ENCODE results near the gene HOXD3.
A peak's percentile ranks its signal among the peaks of the same experiment; 100 is the strongest.

HOXD3 gene

DNA sequence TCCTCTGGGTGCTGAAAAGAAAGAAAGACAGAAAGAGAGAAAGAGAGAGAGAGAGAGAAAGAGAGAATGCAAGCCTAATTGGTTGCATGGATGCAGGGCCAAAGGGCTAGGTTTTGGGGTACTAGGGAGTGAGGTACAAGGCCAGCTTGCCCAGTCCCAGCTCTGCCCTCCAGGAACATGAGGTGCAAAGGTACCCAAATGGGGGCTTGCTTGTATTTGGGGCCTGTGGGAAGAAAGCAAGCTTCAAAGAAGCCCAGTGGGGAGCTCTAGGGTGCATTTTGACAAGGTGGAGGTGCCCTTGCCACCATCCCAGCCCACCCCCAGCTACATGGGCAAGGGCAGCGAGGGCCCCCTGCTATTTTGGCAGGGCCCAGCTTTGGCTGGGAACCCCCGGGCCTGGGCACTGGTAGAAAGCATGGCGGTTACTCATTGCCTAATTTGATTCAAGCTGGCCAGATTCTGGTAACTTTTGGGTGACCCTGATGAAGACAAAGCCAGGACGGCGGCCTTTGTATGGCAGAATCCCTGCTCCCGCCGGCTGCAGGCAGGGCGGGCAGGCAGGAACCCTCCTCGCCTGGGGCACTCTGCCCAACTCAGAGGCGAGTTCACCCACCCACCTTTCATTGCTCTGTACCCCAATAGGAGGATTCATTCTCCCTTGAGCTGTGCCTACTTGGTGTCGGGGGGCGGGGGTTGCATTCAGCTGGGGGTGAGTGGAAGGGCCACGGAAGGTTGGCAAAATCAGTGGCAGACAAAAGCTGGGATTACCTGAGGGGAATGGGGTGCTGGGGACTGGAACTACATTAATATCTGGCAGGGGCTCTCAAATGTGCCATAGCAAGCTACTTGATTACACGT lies 6.3 kb upstream of the HOXD3 start:
- Mint-ChIP-seq H3K9me3 (no peaks in the 10 kb centered on the region), H3K27me3 (ENCODE audit: low read depth) (no peaks in the 10 kb centered on the region), H3K27ac (peak overlapping the region; percentile 95 to 99 (median 97)), H3K4me1 (peaks cover 83% of the 10 kb centered on the region), H3K36me3 (ENCODE audit: low read depth) (peaks cover 83% of the 10 kb centered on the region), H3K4me3 (peak overlapping the region; percentile 84 to 96 (median 94))
- TF ChIP-seq, protein P1, sequence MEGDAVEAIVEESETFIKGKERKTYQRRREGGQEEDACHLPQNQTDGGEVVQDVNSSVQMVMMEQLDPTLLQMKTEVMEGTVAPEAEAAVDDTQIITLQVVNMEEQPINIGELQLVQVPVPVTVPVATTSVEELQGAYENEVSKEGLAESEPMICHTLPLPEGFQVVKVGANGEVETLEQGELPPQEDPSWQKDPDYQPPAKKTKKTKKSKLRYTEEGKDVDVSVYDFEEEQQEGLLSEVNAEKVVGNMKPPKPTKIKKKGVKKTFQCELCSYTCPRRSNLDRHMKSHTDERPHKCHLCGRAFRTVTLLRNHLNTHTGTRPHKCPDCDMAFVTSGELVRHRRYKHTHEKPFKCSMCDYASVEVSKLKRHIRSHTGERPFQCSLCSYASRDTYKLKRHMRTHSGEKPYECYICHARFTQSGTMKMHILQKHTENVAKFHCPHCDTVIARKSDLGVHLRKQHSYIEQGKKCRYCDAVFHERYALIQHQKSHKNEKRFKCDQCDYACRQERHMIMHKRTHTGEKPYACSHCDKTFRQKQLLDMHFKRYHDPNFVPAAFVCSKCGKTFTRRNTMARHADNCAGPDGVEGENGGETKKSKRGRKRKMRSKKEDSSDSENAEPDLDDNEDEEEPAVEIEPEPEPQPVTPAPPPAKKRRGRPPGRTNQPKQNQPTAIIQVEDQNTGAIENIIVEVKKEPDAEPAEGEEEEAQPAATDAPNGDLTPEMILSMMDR (IDR thresholded peaks at IDR 0.05; ENCODE audit: unreplicated experiment in 3 of 3): no peak

DNA sequence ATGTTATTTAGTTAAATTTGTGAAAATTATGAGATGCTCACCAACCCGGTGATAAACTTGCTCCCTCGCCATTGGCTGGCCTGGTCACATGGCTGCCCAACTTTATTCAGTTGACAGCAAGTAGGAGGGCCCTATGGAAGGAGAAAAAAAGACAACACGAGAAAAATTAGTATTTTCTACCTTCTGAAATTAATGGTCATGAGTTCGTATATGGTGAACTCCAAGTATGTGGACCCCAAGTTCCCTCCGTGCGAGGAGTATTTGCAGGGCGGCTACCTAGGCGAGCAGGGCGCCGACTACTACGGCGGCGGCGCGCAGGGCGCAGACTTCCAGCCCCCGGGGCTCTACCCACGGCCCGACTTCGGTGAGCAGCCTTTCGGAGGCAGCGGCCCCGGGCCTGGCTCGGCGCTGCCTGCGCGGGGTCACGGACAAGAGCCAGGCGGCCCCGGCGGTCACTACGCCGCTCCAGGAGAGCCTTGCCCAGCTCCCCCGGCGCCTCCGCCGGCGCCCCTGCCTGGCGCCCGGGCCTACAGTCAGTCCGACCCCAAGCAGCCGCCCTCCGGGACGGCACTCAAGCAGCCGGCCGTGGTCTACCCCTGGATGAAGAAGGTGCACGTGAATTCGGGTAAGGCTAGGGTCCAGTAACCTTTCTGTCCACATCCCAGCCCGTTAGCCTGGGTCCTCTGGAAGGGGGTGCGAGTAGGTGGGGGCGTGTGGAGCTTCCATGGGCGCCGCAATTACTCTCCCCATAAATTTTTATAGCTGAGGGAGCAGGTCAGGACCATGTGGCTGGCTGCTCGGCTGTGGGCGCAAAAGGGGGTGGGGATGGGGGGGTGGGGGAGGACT lies 5.4 kb upstream of the HOXD3 start, which contains the start of gene HOXD4:
HOXD4 (plus strand) TSS at position 109 of the 846 bp plus-strand sequence; CDS start at position 193, 84 bp downstream.
- Mint-ChIP-seq H3K9me3 (no peaks in the 10 kb centered on the region), H3K36me3 (ENCODE audit: low read depth) (peaks cover 84% of the 10 kb centered on the region), H3K4me1 (peaks cover 85% of the 10 kb centered on the region), H3K27ac (peak within 1 kb of the TSS; percentile 95 to 99 (median 97)), H3K27me3 (ENCODE audit: low read depth) (no peaks in the 10 kb centered on the region), H3K4me3 (peak within 1 kb of the TSS; percentile 84 to 96 (median 94))
- TF ChIP-seq, protein P1 (IDR thresholded peaks at IDR 0.05; ENCODE audit: unreplicated experiment in 3 of 3): no peak

DNA sequence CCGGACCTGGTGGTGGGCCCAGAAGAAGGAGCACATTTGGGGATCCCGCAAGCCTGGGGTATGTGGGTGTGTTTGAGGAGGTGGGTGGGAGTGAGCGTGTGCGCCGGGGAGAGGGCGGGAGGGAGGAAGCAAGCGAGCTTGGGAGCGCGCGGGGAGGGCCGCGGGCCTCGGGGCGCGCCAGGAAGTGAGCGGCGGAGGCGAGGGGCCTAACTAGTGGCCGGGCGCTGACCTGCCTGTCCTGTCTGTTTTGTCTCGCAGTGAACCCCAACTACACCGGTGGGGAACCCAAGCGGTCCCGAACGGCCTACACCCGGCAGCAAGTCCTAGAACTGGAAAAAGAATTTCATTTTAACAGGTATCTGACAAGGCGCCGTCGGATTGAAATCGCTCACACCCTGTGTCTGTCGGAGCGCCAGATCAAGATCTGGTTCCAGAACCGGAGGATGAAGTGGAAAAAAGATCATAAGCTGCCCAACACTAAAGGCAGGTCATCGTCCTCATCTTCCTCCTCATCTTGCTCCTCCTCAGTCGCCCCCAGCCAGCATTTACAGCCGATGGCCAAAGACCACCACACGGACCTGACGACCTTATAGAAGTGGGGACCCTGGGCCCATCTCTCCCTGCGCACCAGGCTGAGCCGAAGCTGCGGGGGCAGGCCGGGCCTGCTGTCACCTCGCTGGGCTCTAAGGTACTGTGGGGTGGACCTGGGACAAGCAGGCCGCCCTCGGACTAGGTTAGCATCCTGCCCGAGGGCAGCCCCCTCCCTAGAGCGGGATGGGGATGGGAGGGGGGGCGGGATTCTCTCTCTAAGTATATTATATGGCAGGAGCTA lies 4.5 kb upstream of the HOXD3 start:
- peak overlapping the region; percentile 95 to 99 (median 96) for H3K27ac Mint-ChIP-seq
- no peaks in the 10 kb centered on the region for H3K9me3 Mint-ChIP-seq
- TF ChIP-seq, protein P1 (IDR thresholded peaks at IDR 0.05; ENCODE audit: unreplicated experiment in 3 of 3): no peak
- peak overlapping the region; percentile 81 to 84 (median 83) for H3K4me3 Mint-ChIP-seq
- H3K4me1 Mint-ChIP-seq: peaks cover 80% of the 10 kb centered on the region
- peaks cover 76% of the 10 kb centered on the region for H3K36me3 Mint-ChIP-seq (ENCODE audit: low read depth)
- no peaks in the 10 kb centered on the region for H3K27me3 Mint-ChIP-seq (ENCODE audit: low read depth)

DNA sequence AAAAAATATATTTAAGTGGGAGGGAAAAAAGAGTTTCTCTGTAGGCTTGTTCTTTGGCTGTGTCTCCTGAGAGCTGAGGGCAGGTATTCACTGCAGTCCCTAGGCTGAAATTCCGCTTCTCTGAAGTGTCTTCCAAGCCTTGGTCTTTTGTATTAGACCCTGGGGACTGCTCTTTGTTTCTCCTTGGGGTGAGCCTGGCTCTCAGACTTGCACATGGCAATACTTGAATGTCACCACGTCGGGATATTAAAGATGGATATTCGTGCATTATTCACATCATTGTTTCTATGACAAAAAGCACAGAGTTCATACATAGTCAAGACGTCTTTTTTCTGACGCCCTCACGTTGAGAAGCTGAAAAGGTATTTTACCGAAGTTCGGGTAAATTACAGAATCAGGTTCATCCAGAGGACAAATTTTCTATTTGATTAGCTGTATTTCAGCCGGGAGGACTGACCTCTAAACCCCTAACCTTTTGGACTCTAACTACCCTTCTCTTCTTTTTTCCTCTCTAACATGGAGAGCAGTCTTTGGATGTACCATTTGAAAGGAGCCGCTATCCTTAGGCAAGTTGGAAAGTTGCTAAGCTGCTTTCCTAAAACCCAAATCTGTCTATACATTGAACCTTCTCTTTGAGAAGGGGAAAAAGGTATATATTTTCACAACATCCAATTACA lies 2.4 kb upstream of the HOXD3 start:
- TF ChIP-seq, protein P1 (IDR thresholded peaks at IDR 0.05; ENCODE audit: unreplicated experiment in 3 of 3): no peak
- peaks cover 58% of the 10 kb centered on the region for H3K36me3 Mint-ChIP-seq (ENCODE audit: low read depth)
- H3K27me3 Mint-ChIP-seq (ENCODE audit: low read depth): peaks cover 4% of the 10 kb centered on the region

More for the DNA sequence above, 2.4 kb upstream of the HOXD3 start:
- Mint-ChIP-seq H3K27ac (peak overlapping the region; percentile 95 to 99 (median 96)), H3K4me3 (peak overlapping the region; percentile 81 to 84 (median 83)), H3K9me3 (no peaks in the 10 kb centered on the region), H3K4me1 (peaks cover 70% of the 10 kb centered on the region)
